GM21447 (cell line): ENCODE results near the gene DGKH.
"Not testable (repeated sequence)": the region's sequence is repeated elsewhere in the genome, so short reads cannot be mapped to it uniquely, and the experiment has no call there.

Experiments used
- ATAC-seq: cut with Tn5 transposase; IDR thresholded peaks from one replicate; pipeline ENCODE4 v1.9.1; 2021; ENCODE audit not compliant: unreplicated experiment

The DGKH gene

DNA sequence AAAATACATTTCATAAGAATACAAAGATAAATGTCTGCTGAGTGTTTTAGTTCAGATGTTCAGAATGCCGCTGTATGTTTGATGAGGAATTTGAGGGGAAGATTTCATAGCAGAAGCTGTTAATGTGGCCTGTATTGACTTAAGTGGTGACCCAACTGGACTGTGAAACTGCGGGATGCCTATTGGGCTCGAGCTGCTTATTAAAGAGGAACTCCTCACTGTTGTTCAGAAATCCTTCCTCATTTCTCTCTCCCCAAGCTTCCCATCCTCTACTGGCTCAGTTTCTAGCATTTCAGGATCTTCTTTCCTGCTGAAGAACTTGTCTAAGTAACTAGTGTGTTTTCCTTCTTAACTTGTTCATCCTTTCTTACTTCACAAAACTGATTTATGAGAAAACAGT is 20.4 kb downstream of the DGKH start:
- ATAC-seq, result no peak

DNA sequence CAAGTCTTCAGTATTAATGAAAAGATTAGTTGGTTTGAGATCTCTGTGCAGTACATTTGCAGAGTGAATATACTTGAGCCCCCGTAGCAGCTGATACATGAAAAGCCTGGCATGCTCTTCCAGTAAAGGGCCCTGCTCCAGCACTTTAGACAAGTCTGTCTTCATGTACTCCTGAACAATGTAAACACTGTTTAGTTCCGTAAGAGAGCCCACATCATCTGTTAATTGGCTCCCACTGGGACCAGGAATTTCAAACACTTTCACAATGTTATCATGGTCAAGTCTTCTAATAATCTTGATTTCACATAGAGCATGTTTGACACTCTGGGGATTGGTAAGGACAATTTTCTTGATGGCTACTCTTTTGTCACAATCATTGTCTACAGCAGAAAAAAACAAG is 22.2 kb downstream of the DGKH start:
- not testable (repeated sequence) for ATAC-seq

DNA sequence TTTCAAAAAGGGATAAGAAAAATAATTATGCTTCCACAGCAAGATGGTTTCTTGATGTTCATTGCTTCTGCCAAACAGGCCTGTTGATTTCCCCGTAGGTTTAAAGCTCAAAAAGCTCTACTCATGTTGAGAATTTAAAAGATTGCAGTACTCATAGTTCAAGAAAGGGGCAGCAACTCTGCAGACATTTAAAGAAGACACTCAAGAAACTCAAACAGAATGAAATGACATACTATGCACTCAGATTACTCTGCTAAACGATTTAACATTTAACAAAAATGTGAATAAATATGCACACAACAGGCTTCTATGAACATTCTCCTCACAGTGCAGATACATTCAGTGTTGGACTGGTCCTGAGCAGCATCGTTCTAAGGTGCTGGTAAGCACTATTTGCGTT is 22.7 kb downstream of the DGKH start:
- ATAC-seq, result not testable (repeated sequence)

DNA sequence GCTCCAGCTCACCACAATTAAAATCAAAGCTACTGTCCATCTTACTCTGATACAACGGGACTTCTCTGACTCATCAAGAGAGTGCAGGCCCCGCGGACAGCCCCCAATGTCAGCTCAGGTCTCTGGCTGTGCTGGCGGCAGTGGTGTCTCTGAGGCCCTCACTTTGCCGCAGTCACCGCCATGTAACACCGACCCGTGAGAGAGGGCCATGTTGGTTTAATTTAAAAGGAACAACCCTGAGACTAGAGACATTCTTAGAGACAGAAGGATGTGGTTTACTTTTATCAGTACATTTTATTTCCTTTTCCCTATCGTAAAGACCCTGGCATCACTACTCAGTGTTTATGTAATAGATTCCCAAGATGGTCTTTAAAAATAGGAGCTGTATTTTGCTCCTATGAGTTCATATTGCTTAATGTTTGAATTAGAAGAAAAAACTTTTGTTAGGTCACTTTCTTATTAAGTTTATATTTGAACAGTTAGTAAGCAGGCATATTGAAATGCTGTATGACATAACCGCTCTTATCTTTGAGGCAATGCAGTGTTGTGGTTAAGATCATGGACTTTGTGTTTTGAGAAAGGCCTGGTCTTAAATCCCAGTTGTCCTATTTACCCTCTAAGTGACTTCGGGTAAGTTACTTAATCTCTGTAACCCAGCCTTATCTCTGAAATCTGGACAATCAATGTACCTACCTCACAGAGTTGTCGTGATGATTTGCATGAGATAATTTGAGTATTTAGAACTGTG is 23.4 kb downstream of the DGKH start:
- ATAC-seq, result no peak

DNA sequence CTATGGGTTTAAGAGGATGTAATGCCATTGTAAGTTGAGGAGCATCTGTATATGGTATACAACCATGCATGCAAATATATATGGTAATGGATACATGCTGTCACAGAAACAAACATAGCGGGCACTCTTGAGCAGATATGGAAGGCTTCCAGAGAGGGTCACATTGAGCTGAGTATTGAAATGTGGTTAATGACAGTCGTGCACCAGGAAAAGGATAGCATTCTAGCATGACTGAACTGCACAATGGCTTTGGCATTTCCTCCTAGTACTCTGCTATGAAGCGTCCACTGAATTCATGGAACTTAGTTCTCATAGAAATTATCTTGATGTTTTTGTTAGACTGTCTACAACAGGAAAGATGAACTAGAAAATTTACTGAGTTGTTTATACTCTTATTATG is 25.2 kb downstream of the DGKH start:
- ATAC-seq, result no peak

DNA sequence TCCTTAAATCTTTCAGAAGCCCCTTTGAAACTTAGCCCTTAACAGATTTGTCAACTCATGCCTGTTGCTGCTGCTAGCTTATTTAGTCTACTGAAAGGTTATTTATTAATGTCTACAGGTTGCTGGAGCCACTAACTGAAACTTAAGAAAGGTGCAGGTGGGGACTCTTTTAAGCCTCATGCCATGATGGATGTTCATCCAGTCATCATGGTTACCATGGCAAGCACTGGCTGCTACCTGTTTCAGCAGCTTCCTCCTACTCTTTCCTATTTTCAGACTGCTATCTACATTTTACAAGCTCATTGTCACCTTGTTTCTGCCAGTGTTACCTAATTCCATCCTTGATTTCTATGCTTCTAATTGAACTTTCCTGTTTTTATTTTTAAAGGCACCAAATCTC is 27.1 kb downstream of the DGKH start:
- no peak for ATAC-seq

DNA sequence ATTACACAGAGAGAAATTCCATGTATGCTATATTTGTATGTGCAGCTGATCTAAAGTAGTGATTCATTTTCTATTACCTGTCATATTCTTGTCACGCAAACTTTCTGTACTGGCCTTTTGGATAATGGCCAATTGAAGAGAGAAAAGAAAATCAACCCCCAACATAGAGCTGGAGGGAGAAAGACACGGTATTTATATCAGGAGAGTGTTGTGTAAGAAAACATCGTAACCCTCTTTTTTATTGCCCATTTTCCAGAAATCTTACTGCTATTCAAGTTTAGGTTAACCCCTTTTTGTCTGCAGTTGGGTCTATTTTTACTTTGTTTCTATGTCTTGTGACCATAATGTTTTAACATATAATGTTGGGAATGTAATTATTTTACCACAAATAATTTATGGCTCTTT is 27.9 kb downstream of the DGKH start:
- ATAC-seq, result no peak

DNA sequence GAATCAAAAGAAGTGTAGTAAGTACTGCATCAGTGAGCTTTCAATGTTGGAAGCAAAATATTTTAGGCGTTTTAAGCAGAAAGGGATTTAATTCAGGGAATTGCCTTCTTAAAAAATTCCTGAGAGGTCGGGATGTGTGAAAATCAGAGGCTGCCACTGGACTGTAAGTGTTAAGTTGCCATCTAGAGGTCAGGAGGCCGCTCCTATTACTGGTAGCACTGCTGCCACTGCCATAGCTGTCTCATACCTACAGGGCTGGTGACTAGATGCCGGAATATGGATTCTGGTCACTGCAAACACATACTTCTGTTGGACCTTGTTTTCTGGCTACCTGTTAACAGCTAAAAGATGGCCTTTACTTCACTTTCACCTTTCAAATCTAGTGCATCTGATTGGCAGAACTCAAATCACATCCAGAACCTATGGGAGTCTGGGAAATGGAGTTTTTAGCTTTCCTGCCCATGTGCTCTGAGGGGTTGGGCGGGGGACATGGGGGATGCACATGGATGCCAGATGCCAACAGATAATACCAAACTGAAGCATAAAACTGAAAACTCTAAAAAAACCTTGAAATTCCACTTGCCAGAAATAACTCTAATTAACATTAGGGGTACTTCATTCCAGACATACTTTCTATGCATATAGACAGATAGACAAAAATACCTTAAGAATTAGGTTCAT is 29.8 kb downstream of the DGKH start:
- ATAC-seq, result no peak

DNA sequence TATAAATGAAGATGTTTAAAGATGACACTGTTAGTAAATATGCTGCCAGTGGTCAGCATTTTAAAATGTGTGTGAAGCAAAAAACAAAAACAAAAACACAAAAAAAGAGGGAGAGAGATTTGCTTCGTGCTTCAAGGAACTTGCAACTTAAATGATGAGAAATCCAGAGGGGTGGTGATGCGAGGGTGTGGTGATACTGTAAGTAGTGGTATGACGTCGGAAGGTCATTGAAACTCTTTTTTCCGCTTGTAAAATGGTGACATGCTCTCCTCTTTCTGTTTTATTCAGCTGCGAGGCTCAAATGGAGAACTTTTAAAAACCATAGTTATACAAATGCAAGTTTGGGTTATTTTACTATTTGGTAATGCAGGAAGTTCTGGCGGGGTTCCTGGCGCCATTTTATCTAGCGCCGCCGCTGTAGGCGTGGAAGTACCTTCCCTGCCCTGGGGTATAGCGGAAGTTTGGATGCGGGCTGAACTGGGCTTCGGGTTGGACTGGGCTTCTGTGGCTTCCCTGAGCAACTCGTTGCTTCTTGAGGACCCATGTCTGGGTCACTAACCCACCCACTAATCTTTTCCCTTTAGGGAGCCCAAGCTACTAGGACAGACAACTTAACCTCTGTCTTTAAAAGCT is 34.8 kb downstream of the DGKH start:
- ATAC-seq, result no peak

DNA sequence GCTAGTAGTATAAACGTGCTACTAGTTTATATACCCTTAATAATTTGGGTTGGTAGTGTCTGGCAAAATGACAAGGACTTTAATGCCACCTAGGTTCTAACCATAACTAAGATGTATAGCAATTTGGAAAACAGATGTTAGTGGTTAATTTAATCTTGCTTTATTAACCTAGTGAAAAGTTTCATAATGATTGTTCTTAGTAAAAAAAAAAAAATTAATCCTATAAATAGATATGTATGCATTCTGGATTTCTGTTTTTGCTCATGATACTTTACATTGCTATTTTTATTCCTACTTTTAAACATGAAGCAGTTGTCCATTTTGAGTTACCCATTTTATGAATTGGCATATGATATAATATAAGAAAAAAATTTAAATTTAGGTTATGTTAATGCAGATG is 36.3 kb downstream of the DGKH start:
- no peak for ATAC-seq

DNA sequence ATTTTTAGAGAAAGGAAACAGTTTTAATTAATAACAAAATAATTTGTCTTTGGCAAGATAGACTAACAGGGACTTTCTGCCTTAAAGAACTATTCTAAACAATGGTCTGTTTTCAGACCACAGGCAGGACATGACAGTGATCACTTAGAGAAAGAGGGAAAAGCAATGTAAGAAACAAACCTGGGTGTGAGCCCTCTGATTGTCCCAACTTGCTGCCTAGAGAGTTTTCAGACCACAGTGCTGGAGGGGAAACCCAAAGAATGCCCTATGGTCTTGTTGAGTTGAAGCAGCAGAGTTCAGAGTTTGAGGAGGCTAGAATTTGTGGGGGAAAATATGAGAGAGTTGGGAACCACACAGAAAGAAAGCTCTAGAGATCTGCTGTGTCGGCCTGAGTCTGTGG is 38.1 kb downstream of the DGKH start:
- ATAC-seq, result no peak

DNA sequence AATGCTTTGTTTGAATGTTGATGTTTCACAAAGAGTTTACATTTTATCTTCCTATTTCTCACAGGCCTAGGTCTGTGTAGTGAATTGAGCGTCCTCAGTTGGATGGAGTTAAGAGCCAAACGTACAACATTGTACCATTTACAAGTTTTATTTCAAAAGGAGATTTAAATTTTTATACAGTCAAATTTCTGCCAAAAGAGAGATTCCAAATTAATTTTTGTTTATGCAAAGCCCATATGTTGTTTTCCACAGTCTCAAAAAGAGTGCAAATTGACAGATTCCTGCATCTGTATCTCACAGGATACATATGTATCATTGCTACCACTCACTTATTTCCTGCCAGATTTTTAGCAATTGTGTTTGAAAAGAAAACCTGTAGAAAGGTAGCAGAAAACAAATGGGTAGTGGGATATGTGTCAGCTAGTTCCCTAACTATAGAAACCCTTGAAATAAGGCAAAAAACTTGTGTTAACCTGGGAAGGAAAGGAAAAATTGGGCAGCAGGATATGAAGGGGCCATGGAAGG is 46.1 kb downstream of the DGKH start:
- no peak for ATAC-seq

DNA sequence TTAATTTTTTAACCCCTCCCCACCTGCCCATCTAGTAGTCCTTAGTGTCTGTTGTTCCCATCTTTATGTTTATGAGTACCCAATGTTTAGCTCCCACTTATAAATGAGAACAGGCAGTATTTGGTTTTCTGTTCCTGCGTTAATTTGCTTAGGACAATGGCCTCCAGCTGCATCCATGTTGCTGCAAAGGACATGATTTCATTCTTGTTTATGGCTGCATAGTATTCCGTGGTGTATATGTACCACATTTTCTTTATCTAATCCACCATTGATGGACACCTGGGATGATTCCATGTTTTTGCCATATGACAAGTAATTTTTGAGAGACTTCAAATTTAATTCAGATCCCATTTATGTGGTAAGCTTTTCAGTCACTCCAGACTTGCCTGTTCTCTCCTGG is 47.8 kb downstream of the DGKH start:
- ATAC-seq, result not testable (repeated sequence)

DNA sequence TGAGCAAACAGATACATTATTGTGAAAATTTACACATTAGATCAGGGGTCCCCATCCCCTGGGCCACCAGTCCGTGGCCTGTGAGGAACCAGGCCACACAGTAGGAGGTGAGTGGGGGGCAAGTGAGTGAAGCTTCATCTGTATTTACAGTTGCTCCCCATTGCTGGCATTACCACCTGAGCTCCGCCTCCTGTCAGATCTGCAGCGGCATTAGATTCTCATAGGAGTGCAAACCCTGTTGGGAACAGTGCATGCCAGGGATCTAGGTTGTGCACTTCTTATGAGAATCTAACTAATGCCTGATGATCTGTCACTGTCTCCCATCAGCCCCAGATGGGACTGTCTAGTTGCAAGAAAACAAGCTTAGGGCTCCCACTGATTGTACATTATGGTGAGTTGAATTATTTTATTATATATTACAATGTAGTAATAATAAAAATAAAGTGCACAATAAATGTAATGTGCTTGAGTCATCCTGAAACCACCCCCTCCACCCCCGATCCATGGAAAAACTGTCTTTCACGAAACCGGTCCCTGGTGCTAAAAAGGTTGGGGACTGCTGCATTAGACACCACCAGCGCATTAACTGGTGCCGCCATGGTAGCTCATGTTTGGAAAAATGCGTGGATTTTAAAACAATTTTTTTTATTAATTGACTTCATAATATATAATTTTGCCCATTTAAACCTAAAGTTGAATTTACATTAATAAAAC is 51.7 kb downstream of the DGKH start:
- ATAC-seq, result no peak

DNA sequence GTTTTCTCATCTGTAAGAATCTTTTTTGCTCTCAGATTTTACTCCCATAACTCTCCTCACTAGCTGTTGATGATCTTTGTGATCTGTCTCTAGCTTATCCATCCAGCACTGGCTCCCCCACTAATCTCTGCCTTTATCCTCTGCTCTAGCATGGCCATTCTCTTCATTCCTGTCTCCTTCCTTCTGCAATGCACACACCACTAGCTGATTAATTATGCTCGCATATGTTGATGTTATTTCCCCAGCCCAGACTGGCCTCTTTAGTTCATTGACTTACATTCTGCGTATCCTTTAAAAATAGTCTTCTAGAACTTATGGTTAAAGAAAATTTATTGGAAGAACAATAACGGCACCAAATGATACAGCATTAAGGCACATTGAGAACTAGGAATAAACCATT is 52.5 kb downstream of the DGKH start:
- no peak for ATAC-seq

DNA sequence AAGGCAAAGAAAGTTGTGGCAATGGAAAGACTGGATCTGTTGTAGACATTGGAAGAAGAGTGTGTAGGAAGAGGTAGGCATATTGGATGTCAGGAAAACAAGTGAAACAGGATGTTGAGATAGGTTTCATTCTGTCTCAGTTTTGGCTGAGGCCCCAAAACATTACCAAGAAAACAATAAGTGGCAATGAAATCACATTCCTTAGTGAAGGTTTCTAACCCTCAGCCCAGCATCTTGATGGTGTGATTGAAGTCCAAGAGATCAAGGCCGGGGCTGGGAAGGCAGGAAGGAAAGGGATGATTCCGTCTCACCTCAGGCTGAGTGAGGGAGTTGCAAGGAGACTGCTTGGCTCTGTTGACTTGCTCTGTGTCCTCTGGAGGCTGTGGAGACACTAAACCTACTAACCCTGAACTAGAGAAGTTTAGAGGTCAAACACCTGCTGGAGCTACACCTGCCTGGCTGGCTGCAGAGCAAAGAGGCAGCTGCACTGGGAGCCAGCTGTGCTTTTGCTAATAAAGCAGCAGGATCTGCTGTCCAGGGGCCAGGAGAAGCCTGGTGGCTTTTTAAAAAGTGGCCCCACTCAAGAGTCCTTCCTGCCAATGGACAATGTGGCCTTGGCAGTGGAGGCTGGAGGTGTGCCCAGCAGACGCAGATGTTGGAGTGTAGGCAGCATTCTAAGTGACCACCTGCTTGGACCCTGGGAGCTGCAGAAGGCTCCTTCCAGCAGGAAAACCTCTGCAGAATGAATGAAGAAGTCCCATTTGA is 53.6 kb downstream of the DGKH start:
- ATAC-seq, result no peak

DNA sequence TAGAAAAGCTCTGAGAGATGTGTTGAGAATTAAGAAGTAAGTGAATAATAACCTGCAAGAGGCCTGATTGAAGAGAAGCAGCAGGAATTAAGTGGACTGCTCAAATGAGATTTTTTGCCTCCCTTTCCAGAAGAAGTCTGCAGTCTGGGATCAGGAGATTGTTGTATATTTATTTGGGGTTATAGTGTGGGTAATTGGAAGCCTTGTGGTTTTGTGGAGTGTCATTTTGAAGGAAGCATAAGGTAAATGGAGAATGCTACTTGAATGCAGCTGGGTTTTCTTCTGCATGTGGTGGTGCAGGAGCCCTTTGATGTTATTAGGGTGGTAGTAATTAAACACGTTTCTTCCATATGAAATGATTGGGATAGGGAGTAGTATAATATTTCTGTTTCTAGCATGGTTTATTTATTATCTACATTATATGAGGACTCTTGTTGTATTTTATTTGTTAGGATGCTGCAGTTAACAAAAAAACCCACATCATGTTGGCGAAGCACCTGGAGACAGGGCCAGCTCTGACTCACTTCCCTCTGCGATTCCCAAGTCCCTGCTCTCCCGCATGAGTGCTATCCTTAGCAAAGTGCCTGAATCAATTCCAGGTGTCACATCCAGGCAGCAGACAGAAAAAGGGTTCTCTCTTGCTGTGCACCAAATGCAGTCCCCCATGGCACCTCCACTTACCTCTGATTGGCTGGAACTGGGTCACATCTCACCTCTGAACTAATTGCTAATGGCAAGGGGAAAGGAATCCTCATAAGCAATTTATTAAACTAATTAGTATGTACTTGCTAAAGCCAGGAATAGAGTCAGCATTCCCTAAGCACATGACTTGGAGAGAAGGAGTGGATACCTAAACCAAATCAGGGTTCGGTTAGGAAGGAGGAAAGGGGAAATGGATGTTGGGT is 54.8 kb downstream of the DGKH start:
- ATAC-seq, result no peak

DNA sequence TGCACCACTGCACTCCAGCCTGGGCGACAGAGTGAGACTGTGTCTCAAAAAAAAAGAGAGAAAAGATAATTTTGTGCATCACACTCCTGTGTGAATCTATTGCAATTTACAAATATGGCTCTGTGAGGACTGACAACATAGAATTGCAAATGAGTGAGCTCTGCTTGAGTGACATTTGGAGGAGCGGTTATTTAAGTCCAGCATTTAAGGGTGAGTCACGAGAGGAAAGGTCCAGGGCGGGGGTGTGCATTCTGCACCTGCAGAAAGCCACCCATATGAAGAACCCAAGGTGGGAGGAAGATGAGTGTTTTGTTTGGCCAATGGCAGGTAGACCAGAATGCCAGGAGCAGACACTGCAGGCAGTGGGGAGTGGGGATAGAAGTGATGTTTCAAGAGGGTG is 58.5 kb downstream of the DGKH start:
- no peak for ATAC-seq

DNA sequence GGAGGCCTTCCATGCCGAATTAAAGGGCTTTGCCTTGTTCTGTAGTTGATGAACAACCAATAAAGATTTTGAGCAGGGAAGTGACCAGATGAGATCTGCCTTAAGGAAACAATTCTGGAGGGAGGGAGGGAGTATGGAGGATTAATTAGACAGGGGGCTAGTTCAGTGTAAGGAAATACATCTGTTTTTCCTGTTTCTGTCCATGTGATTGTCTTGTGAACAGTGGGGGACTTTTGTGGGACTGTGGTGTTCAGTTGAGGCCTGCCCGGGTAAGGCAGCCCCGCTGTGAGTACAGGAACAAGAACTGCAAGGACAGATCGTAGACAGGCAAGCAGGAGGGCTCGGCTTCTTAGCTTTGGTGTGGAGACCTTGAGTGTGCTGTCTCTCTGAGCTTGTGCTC is 59.0 kb downstream of the DGKH start:
- no peak for ATAC-seq

DNA sequence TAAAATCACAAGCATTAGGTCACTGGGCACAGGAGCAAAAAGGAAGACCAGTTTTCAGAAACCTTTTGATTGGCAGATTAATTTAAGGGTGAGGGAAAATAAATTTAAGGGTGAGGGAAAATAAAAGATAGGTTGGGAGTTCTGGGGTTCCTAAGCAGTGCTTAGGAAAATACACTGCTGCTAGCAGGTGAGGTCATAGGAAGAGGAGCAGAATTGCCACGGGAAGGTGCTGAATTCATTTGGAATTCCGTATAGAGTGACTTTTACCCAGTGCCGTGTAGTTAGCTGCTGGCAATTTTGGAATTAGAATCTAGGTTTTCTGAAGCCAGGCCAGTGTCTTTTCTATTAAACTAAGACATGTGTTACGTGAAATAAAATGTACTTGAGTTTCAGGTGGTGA is 59.8 kb downstream of the DGKH start:
- no peak for ATAC-seq
